GM12878 (cell line): ENCODE results near the gene GPR158. TPM values are rescaled to one million over a fixed set of nuclear protein-coding genes. Genes with fewer than 3 reads are reported as not detected.
"Not testable (repeated sequence)": the region's sequence is repeated elsewhere in the genome, so short reads cannot be mapped to it uniquely, and the experiment has no call there.

ENCODE experiments used
- ATAC-seq: fragments of 200-7000 bp; cut with Tn5 transposase; 3 replicates; pipeline ENCODE4 v1.9.1; 2020; ENCODE audit warnings: mild to moderate bottlenecking, moderate library complexity
- BruUV-seq: library from RNA; stranded (reverse); fragments of 400-500 nt; replicated peaks from 2 replicates; lab custom pipeline; 2021; lab: Mats Ljungman, UMichigan
- CTCF ChIA-PET: fragments of 300-600 bp; sonication (Branson Sonifier 250); formaldehyde crosslinking; extraction: SDS; loops from one replicate; lab custom pipeline; 2021; ENCODE audit warnings: inconsistent platforms; lab: Yijun Ruan, JAX
- POLR2A ChIA-PET: fragments of 350-600 bp; formaldehyde crosslinking; extraction: SDS; loops from one replicate; lab custom pipeline; 2021; ENCODE audit warnings: inconsistent platforms; lab: Charles Lee
- RAD21 ChIA-PET: fragments of 300-600 bp; sonication (Branson Sonifier 250); formaldehyde crosslinking; loops from one replicate; lab custom pipeline; 2023; ENCODE audit warnings: antibody characterized with exemption; ENCODE audit not compliant: unreplicated experiment; lab: Charles Lee
- SMC1A ChIA-PET: fragments of 300-600 bp; sonication (Branson Sonifier 250); formaldehyde crosslinking; loops from one replicate; lab custom pipeline; 2023; ENCODE audit not compliant: unreplicated experiment, uncharacterized antibody; lab: Charles Lee
- DNase-seq: peaks from one replicate; pipeline ENCODE4 v3.0.0-alpha.2; 2011; ENCODE audit warnings: low read depth, low spot score
- FAIRE-seq: peaks from 3 replicates; lab custom pipeline; 2011; peaks lifted over from hg19 to GRCh38; lab: Jason Lieb, UNC
- H2AFZ ChIP-seq: 2 replicates; pipeline ENCODE4 v1.6.0; 2011; ENCODE audit warnings: low read depth, low read length, control low read depth; ENCODE audit not compliant: control insufficient read depth
- H3K27ac ChIP-seq: 2 replicates; pipeline ENCODE4 v1.5.1; 2011; ENCODE audit warnings: control low read depth; ENCODE audit not compliant: control insufficient read depth, insufficient read depth
- H3K27me3 ChIP-seq, 2 experiments: replicated peaks in 1 of 2; 2 replicates each; pipeline versions ENCODE4 v1.6.0 to v1.6.1; 2011; ENCODE audit warnings: low read length in 1 of 2; ENCODE audit not compliant: control insufficient read depth in 2 of 2, insufficient read depth in 2 of 2
- H3K36me3 ChIP-seq, 2 experiments: 2 replicates each; pipeline ENCODE4 v1.5.1; 2011; ENCODE audit warnings: low read length in 1 of 2; ENCODE audit not compliant: control insufficient read depth in 2 of 2, insufficient read depth in 2 of 2
- H3K4me1 ChIP-seq: 2 replicates; pipeline ENCODE4 v1.6.1; 2011; ENCODE audit warnings: mild to moderate bottlenecking, low read length, moderate library complexity, mixed read lengths; ENCODE audit not compliant: control insufficient read depth, insufficient read depth
- H3K4me2 ChIP-seq: 2 replicates; pipeline ENCODE4 v1.6.0; 2011; ENCODE audit warnings: control low read depth; ENCODE audit not compliant: control insufficient read depth, insufficient read depth
- H3K4me3 ChIP-seq: fragments of 200-600 bp; sonication (generic); 2 replicates; pipeline ENCODE4 v1.5.1; 2016
- H3K79me2 ChIP-seq: 2 replicates; pipeline ENCODE4 v1.6.0; 2011; ENCODE audit warnings: low read length; ENCODE audit not compliant: control insufficient read depth, insufficient read depth
- H3K9ac ChIP-seq: 2 replicates; pipeline ENCODE4 v1.8.0; 2011; ENCODE audit warnings: low read length, control low read depth, mixed read lengths; ENCODE audit not compliant: control insufficient read depth, insufficient read depth
- H3K9me3 ChIP-seq: replicated peaks from 3 replicates; pipeline ENCODE4 v1.5.1; 2011; ENCODE audit warnings: mild to moderate bottlenecking, low read length; ENCODE audit not compliant: control insufficient read depth, insufficient read depth
- H4K20me1 ChIP-seq: 2 replicates; pipeline ENCODE4 v1.6.0; 2011; ENCODE audit not compliant: control insufficient read depth, insufficient read depth
- TAF1 ChIP-seq: IDR thresholded peaks from 2 replicates; pipeline ENCODE4 v1.6.1; 2011; ENCODE audit warnings: mild to moderate bottlenecking, low read depth, low read length, borderline replicate concordance
- WGBS: methylation state at CpG from one replicate; pipeline ENCODE4 v1.1.6; 2016; ENCODE audit warnings: low lambda C conversion rate; ENCODE audit not compliant: insufficient replicate concordance, insufficient coverage; ENCODE audit errors: missing lambda C conversion rate; 5-methylcytosine and 5-hydroxymethylcytosine counted together
- in situ Hi-C: fragments of 300-500 bp; cut with MboI; formaldehyde crosslinking; loops from 9 replicates; pipeline ENCODE4 v1.14.3; 2018; ENCODE audit warnings: mixed read lengths
- intact Hi-C: fragments of 100-400 bp; cut with micrococcal nuclease; formaldehyde crosslinking; loops from one replicate; pipeline ENCODE4 v1.14.2; 2022; ENCODE audit not compliant: unreplicated experiment
- polyA plus RNA-seq, 11 experiments: library from polyadenylated mRNA; depleted of rRNA in 4 of 11; unstranded in 6 of 11; stranded (reverse) in 5 of 11; fragments of >200 nt; fragmentation: Nextera tagmentation in 4 of 11; fragmentation: Illumina TruSeq in 1 of 11; extraction: Ambion mirVana in 4 of 11; extraction: Trizol in 1 of 11; gene quantifications; 1 replicate in 1 of 11; 2 replicates in 10 of 11; pipeline versions ENCODE4 v1.2.1 to v1.2.3, GENCODE V29; 2011 to 2016; ENCODE audit warnings: inconsistent platforms in 2 of 11, missing spikeins in 2 of 11, low read depth in 1 of 11
- total RNA-seq, 4 experiments: library from RNA; depleted of rRNA in 3 of 4; stranded (reverse); fragments of >200 nt in 3 of 4; fragmentation: Illumina TruSeq in 1 of 4; extraction: Trizol in 1 of 4; gene quantifications; 2 replicates each; pipeline versions ENCODE4 v1.2.1 to v1.2.3, GENCODE V29; 2013 to 2021

GPR158 gene
- total and polyA plus RNA-seq, 10 of the 15 experiments (the other 5 are each of a cell fraction or from before 2014, with no cell fraction given), result not detected

- H3K4me1 ChIP-seq, POLR2A ChIA-PET, H3K36me3 ChIP-seq, H3K4me2 ChIP-seq, intact Hi-C loops, BruUV-seq, H3K9me3 ChIP-seq, DNase-seq, H3K4me3 ChIP-seq, H3K27ac ChIP-seq, H4K20me1 ChIP-seq, FAIRE-seq, H2AFZ ChIP-seq, RAD21 ChIA-PET, H3K79me2 ChIP-seq, H3K9ac ChIP-seq, in situ Hi-C loops, ATAC-seq, SMC1A ChIA-PET, H3K27me3 ChIP-seq: not testable (repeated sequence)
- WGBS, result 26% methylated on average over 9 of the region's 9 CpGs
- CTCF ChIA-PET, result interaction anchor here (0.6 kb wide), 1 partner anchor 20 kb away, joined by 3 read pairs; no protein-coding TSS in a partner anchor
Observed at GRCh38 chr10:25317596-25318211, 142.9 kb downstream of the GPR158 start.

- no peak for ATAC-seq
- TF ChIP-seq TAF1, result no peak
- Histone ChIP-seq H3K4me1 (no peaks in the 10 kb centered on the region), H2AFZ (no peak overlapping the region), H4K20me1 (no peaks in the 10 kb centered on the region), H3K4me3 (no peak overlapping the region), H3K4me2 (no peak overlapping the region), H3K36me3 (no peaks in the 10 kb centered on the region), H3K27me3 (no peaks in the 10 kb centered on the region), H3K27ac (no peak overlapping the region), H3K79me2 (no peaks in the 10 kb centered on the region), H3K9me3 (no peaks in the 10 kb centered on the region), H3K9ac (no peak overlapping the region)
- ChIA-PET CTCF (no interaction called here), RAD21 (no interaction called here), SMC1A (no interaction called here), POLR2A (no interaction called here)
- 2% methylated on average over 3 of the region's 3 CpGs for WGBS
- FAIRE-seq, result no peak
- intact Hi-C loops (no loop called here), in situ Hi-C loops (no loop called here)
- DNase-seq, result no peak
- no TSS peak for BruUV-seq
Observed at GRCh38 chr10:25327273-25327672, 152.5 kb downstream of the GPR158 start.
